Erythroblast (primary cell): ENCODE data around the gene MRPL9.

ENCODE experiments used
- GATA1 ChIP-seq: IDR thresholded peaks from 2 replicates; pipeline ENCODE4 v1.6.1; 2011; ENCODE audit warnings: low read depth, mild to moderate bottlenecking, control low read depth, low read length, moderate library complexity
- POLR2A ChIP-seq: IDR thresholded peaks from 2 replicates; pipeline ENCODE4 v1.6.1; 2011; ENCODE audit warnings: mild to moderate bottlenecking, low read length

- TF ChIP-seq POLR2A = no peak
- no peak for TF ChIP-seq GATA1
Measured at GRCh38 chr1:151756291-151756690, 7.0 kb downstream of the MRPL9 start.
